ENCODE measurements around the gene TNNI3. TPM values are rescaled to one million over a fixed set of nuclear protein-coding genes. Genes with fewer than 3 reads are reported as not detected.

The TNNI3 gene
- polyA plus RNA-seq, 1 of the 3 experiments (the other 2 are of a cell fraction): 11.4 TPM

- Histone ChIP-seq H3K9me2 (no peaks in the 10 kb centered on the region), H3K36me3 (replicated peaks in 1 of 2; ENCODE audit: control insufficient read depth in 1 of 2, insufficient read depth in 2 of 2, low read length in 1 of 2) (no peaks in the 10 kb centered on the region), H4K20me1 (ENCODE audit: insufficient read depth) (peaks cover 5% of the 10 kb centered on the region; the same call in 1 of the 2 replicates), H3K79me2 (ENCODE audit: insufficient read depth) (no peaks in the 10 kb centered on the region), H3F3A (replicated peaks; ENCODE audit: insufficient read depth) (peaks cover 19% of the 10 kb centered on the region), H3K27ac (ENCODE audit: low read depth in 2 of 2, low read length in 1 of 2) (peak overlapping the region in 1 of 2 experiments; percentile 34; a peak in 1 of 4 replicates), H3K27me3 (ENCODE audit: insufficient read depth) (no peaks in the 10 kb centered on the region), H3K4me3 (ENCODE audit: low read depth in 2 of 2, low read length in 1 of 2) (peak overlapping the region in 1 of 2 experiments; percentile 19; a peak in 2 of 4 replicates), H3K4me1 (ENCODE audit: control insufficient read depth in 1 of 2, insufficient read depth in 2 of 2, low read depth in 1 of 2, low read length in 1 of 2) (peaks cover 20 to 23% of the 10 kb centered on the region in 2 experiments; a peak in 3 of 4 replicates), H2AFZ (ENCODE audit: low read depth) (peak overlapping the region; percentile 36; the same call in 1 of the 2 replicates), H3K9me3 (no peaks in the 10 kb centered on the region), H3K4me2 (peak overlapping the region; percentile 70), H3K9ac (no peak overlapping the region)
- ChIA-PET CTCF (interaction anchor here (0.6 to 1.7 kb wide), 5 partner anchors 21 to 85 kb away, joined by 3 to 5 read pairs (median 4); partner anchors contain the start of genes DNAAF3 and TMEM86B), POLR2A (interaction anchor here (0.6 to 1.4 kb wide), 4 partner anchors 9 to 47 kb away, joined by 3 to 6 read pairs (median 4); partner anchors contain the start of gene TMEM86B)
- WGBS (ENCODE audit: low lambda C conversion rate): 39% methylated on average over 25 of the region's 29 CpGs
- peak; percentile 91; the same call in 1 of the 2 replicates for TF ChIP-seq RXRA (IDR thresholded peaks at IDR 0.05; ENCODE audit: borderline replicate concordance, low read depth)
- TF ChIP-seq FOXM1 (IDR thresholded peaks at IDR 0.05; ENCODE audit: low read depth): no peak
- TF ChIP-seq, protein P1, sequence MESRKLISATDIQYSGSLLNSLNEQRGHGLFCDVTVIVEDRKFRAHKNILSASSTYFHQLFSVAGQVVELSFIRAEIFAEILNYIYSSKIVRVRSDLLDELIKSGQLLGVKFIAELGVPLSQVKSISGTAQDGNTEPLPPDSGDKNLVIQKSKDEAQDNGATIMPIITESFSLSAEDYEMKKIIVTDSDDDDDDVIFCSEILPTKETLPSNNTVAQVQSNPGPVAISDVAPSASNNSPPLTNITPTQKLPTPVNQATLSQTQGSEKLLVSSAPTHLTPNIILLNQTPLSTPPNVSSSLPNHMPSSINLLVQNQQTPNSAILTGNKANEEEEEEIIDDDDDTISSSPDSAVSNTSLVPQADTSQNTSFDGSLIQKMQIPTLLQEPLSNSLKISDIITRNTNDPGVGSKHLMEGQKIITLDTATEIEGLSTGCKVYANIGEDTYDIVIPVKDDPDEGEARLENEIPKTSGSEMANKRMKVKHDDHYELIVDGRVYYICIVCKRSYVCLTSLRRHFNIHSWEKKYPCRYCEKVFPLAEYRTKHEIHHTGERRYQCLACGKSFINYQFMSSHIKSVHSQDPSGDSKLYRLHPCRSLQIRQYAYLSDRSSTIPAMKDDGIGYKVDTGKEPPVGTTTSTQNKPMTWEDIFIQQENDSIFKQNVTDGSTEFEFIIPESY (IDR thresholded peaks at IDR 0.05; ENCODE audit: borderline replicate concordance, low read depth): no peak
- TF ChIP-seq, protein P2, sequence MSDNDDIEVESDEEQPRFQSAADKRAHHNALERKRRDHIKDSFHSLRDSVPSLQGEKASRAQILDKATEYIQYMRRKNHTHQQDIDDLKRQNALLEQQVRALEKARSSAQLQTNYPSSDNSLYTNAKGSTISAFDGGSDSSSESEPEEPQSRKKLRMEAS (IDR thresholded peaks at IDR 0.05; ENCODE audit: low read depth): peak; percentile 63
- peak; percentile 30; the same call in 1 of the 2 replicates for TF ChIP-seq MXI1 (IDR thresholded peaks at IDR 0.05; ENCODE audit: low read depth, low read length)
- peak; percentile 46; the same call in 1 of the 2 replicates for TF ChIP-seq GATA2 (CRISPR knock-in tag; IDR thresholded peaks at IDR 0.05)
- TF ChIP-seq CTCF (IDR thresholded peaks at IDR 0.05): no peak
- TF ChIP-seq GABPA (IDR thresholded peaks at IDR 0.05; ENCODE audit: low read depth): no peak
- TF ChIP-seq RCOR1 (IDR thresholded peaks at IDR 0.05; ENCODE audit: low read length): 0 out of 2 replicates have a peak, but pooled peaks have one; percentile 8
- no peak for TF ChIP-seq EZH2phosphoT487 (IDR thresholded peaks at IDR 0.05; ENCODE audit: borderline replicate concordance, low read depth)
- TF ChIP-seq SMC3 (IDR thresholded peaks at IDR 0.05; ENCODE audit: low read depth, low read length): no peak
- peak; percentile 65 for TF ChIP-seq NFIC (IDR thresholded peaks at IDR 0.05; ENCODE audit: borderline replicate concordance)
- TF ChIP-seq JUND (IDR thresholded peaks at IDR 0.05): peak; percentile 84
- peak; percentile 68 for TF ChIP-seq TCF12 (IDR thresholded peaks at IDR 0.05)
- TF ChIP-seq MEF2A (IDR thresholded peaks at IDR 0.05; ENCODE audit: borderline replicate concordance, low read depth): no peak
- TF ChIP-seq REST (IDR thresholded peaks at IDR 0.05; ENCODE audit: low read depth, low read length): no peak
- TF ChIP-seq RFX5 (IDR thresholded peaks at IDR 0.05; ENCODE audit: low read length): no peak
- TF ChIP-seq, protein P3, sequence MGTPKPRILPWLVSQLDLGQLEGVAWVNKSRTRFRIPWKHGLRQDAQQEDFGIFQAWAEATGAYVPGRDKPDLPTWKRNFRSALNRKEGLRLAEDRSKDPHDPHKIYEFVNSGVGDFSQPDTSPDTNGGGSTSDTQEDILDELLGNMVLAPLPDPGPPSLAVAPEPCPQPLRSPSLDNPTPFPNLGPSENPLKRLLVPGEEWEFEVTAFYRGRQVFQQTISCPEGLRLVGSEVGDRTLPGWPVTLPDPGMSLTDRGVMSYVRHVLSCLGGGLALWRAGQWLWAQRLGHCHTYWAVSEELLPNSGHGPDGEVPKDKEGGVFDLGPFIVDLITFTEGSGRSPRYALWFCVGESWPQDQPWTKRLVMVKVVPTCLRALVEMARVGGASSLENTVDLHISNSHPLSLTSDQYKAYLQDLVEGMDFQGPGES (IDR thresholded peaks at IDR 0.05; ENCODE audit: low read depth, low read length): no peak
- 0 out of 2 replicates have a peak, but pooled peaks have one; percentile 18 for TF ChIP-seq FOXJ3 (CRISPR knock-in tag; IDR thresholded peaks at IDR 0.05)
- TF ChIP-seq, protein P4, sequence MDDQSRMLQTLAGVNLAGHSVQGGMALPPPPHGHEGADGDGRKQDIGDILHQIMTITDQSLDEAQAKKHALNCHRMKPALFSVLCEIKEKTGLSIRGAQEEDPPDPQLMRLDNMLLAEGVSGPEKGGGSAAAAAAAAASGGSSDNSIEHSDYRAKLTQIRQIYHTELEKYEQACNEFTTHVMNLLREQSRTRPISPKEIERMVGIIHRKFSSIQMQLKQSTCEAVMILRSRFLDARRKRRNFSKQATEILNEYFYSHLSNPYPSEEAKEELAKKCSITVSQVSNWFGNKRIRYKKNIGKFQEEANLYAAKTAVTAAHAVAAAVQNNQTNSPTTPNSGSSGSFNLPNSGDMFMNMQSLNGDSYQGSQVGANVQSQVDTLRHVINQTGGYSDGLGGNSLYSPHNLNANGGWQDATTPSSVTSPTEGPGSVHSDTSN (IDR thresholded peaks at IDR 0.05): peak; percentile 30; the same call in 1 of the 2 replicates
- TF ChIP-seq CHD2 (IDR thresholded peaks at IDR 0.05; ENCODE audit: low read length, partially characterized antibody): no peak
- TF ChIP-seq FOSL2 (IDR thresholded peaks at IDR 0.05; ENCODE audit: borderline replicate concordance, low read depth): peak; percentile 94
- DNase-seq: peak; percentile 96
Measured at GRCh38 chr19:55206664-55207500, 49.4 kb upstream of the TNNI3 start.

Measured in SK-N-SH (cell line).